GM23338 (cell line): ENCODE data around the gene POC1B. TPM values are rescaled to one million over a fixed set of nuclear protein-coding genes. Genes with fewer than 3 reads are reported as not detected.

Source experiments
- ATAC-seq: fragments of 200-7000 bp; cut with Tn5 transposase; 3 replicates; pipeline ENCODE4 v1.9.1; 2020
- DNase-seq: peaks from one replicate; pipeline ENCODE4 v3.0.0-alpha.2; 2015; ENCODE audit warnings: low spot score
- H2AFZ ChIP-seq: fragments of 200-600 bp; sonication (generic); 2 replicates; pipeline ENCODE4 v1.8.0; 2016; ENCODE audit warnings: antibody characterized with exemption, mild to moderate bottlenecking, moderate library complexity
- H3F3A ChIP-seq: fragments of 200-600 bp; sonication (generic); replicated peaks from 2 replicates; pipeline ENCODE4 v1.8.0; 2017; ENCODE audit warnings: antibody characterized with exemption, mixed run types, low read depth
- H3K27ac ChIP-seq: fragments of 200-600 bp; sonication (generic); 2 replicates; pipeline ENCODE4 v1.6.1; 2016; ENCODE audit warnings: low read depth
- H3K27me3 ChIP-seq: fragments of 200-600 bp; sonication (generic); 2 replicates; pipeline ENCODE4 v1.8.0; 2016; ENCODE audit warnings: mild to moderate bottlenecking, mixed run types, moderate library complexity; ENCODE audit not compliant: insufficient read depth
- H3K36me3 ChIP-seq: fragments of 200-600 bp; sonication (generic); 2 replicates; pipeline ENCODE4 v1.8.0; 2016; ENCODE audit warnings: mild to moderate bottlenecking; ENCODE audit not compliant: insufficient read depth
- H3K4me1 ChIP-seq: fragments of 200-600 bp; sonication (generic); 2 replicates; pipeline ENCODE4 v1.8.0; 2016; ENCODE audit warnings: mild to moderate bottlenecking, moderate library complexity; ENCODE audit not compliant: insufficient read depth
- H3K4me2 ChIP-seq: fragments of 200-600 bp; sonication (generic); 2 replicates; pipeline ENCODE4 v1.7.1; 2017; ENCODE audit warnings: mixed run types
- H3K4me3 ChIP-seq: fragments of 200-600 bp; sonication (generic); 2 replicates; pipeline ENCODE4 v1.6.1; 2016; ENCODE audit warnings: mixed run types
- H3K79me2 ChIP-seq: fragments of 200-600 bp; sonication (generic); replicated peaks from 2 replicates; pipeline ENCODE4 v1.8.0; 2017; ENCODE audit warnings: mild to moderate bottlenecking; ENCODE audit not compliant: insufficient read depth
- H3K9me2 ChIP-seq: fragments of 200-600 bp; sonication (generic); 2 replicates; pipeline ENCODE4 v1.8.0; 2017; ENCODE audit not compliant: insufficient read depth
- H4K20me1 ChIP-seq: fragments of 200-600 bp; sonication (generic); replicated peaks from 2 replicates; pipeline ENCODE4 v1.8.0; 2017; ENCODE audit warnings: mild to moderate bottlenecking; ENCODE audit not compliant: insufficient read depth
- H3K27ac Mint-ChIP-seq: 2 replicates; pipeline ENCODE4 v1.8.0; 2020; ENCODE audit warnings: inconsistent platforms, mild to moderate bottlenecking, moderate library complexity, mixed read lengths
- H3K27me3 Mint-ChIP-seq: 3 replicates; pipeline ENCODE4 v1.8.0; 2022; ENCODE audit warnings: low read depth, mild to moderate bottlenecking, moderate library complexity, mixed read lengths, inconsistent platforms; ENCODE audit not compliant: insufficient read depth, poor library complexity
- H3K36me3 Mint-ChIP-seq: 3 replicates; pipeline ENCODE4 v1.8.0; 2021; ENCODE audit warnings: low read depth, mild to moderate bottlenecking, inconsistent platforms, moderate library complexity, mixed read lengths
- H3K4me1 Mint-ChIP-seq: 3 replicates; pipeline ENCODE4 v1.8.0; 2020; ENCODE audit warnings: mild to moderate bottlenecking, inconsistent platforms, mixed read lengths
- H3K4me3 Mint-ChIP-seq: 3 replicates; pipeline ENCODE4 v1.8.0; 2021; ENCODE audit warnings: moderate library complexity, mild to moderate bottlenecking, inconsistent platforms, mixed read lengths
- H3K9me3 Mint-ChIP-seq: 3 replicates; pipeline ENCODE4 v1.8.0; 2020; ENCODE audit warnings: moderate library complexity, mild to moderate bottlenecking, inconsistent platforms, mixed read lengths
- EZH2 ChIP-seq: fragments of 200-600 bp; sonication (generic); IDR thresholded peaks from one replicate; pipeline ENCODE4 v1.8.0; 2017; ENCODE audit warnings: antibody characterized with exemption, mild to moderate bottlenecking, low read depth; ENCODE audit not compliant: unreplicated experiment
- EZH2phosphoT487 ChIP-seq: fragments of 200-600 bp; sonication (generic); IDR thresholded peaks from one replicate; pipeline ENCODE4 v1.8.1; 2018; ENCODE audit warnings: antibody characterized with exemption; ENCODE audit not compliant: unreplicated experiment
- JUNB ChIP-seq: IDR thresholded peaks from one replicate; pipeline ENCODE4 v1.6.1; 2016; ENCODE audit warnings: antibody characterized with exemption; ENCODE audit not compliant: unreplicated experiment
- NANOG ChIP-seq: IDR thresholded peaks from 2 replicates; pipeline ENCODE4 v1.6.1; 2016; ENCODE audit warnings: antibody characterized with exemption, borderline replicate concordance
- POLR2AphosphoS5 ChIP-seq: IDR thresholded peaks from 2 replicates; pipeline ENCODE4 v1.6.1; 2016; ENCODE audit warnings: antibody characterized with exemption, low read depth
- STAT1 ChIP-seq: IDR thresholded peaks from one replicate; pipeline ENCODE4 v1.6.1; 2016; ENCODE audit warnings: antibody characterized with exemption; ENCODE audit not compliant: unreplicated experiment
- ZNF114 ChIP-seq: fragments of 250-450 bp; sonication (Bioruptor Pico); IDR thresholded peaks from 2 replicates; pipeline ENCODE4 v1.5.0; 2020; ENCODE audit warnings: mild to moderate bottlenecking, moderate library complexity
- ZNF331 ChIP-seq: fragments of 250-450 bp; sonication (Bioruptor Pico); IDR thresholded peaks from 2 replicates; pipeline ENCODE4 v1.5.0; 2020; ENCODE audit warnings: low read depth, mild to moderate bottlenecking, moderate library complexity
- polyA plus RNA-seq: library from polyadenylated mRNA; unstranded; fragments of >200 nt; fragmentation: Nextera tagmentation; extraction: Ambion mirVana; gene quantifications from 2 replicates; pipeline ENCODE4 v1.2.1, GENCODE V29; 2016
- total RNA-seq: library from RNA; depleted of rRNA; stranded (reverse); fragments of >200 nt; shearing (Covaris generic); gene quantifications from 2 replicates; pipeline ENCODE4 v1.2.3, GENCODE V29; 2014
- TF ChIP-seq, protein P1 (sequence below), 2 experiments: fragments of 200-600 bp in 1 of 2; sonication (generic) in 1 of 2; conservative IDR thresholded peaks; 2 replicates each; pipeline versions ENCODE4 v1.5.1 to v1.6.1; 2016 to 2017; ENCODE audit warnings: antibody characterized with exemption in 2 of 2, low read depth in 2 of 2, mild to moderate bottlenecking in 2 of 2, moderate library complexity in 1 of 2
- TF ChIP-seq, protein P2 (sequence below): fragments of 250-450 bp; sonication (Bioruptor Pico); IDR thresholded peaks from 2 replicates; pipeline ENCODE4 v1.5.0; 2020; ENCODE audit warnings: mild to moderate bottlenecking, moderate library complexity

Gene POC1B
- total and polyA plus RNA-seq, 2 experiments from 2014 or later = 11.8 to 17.5 TPM

GRCh38 chr12:89461649-89462612, 63.9 kb downstream of the POC1B start:
- Histone ChIP-seq H3K79me2 (no peaks in the 10 kb centered on the region), H3K27ac (no peak overlapping the region), H3F3A (no peaks in the 10 kb centered on the region), H4K20me1 (no peaks in the 10 kb centered on the region), H3K4me3 (no peak overlapping the region), H3K4me2 (no peak overlapping the region), H3K9me2 (no peaks in the 10 kb centered on the region), H3K36me3 (no peaks in the 10 kb centered on the region), H3K4me1 (peaks cover 16% of the 10 kb centered on the region; the same call in 1 of the 2 replicates), H3K27me3 (no peaks in the 10 kb centered on the region), H2AFZ (no peak overlapping the region)
- ATAC-seq (peak; percentile 71), DNase-seq (peak; percentile 76)
- TF ChIP-seq ZNF114 (CRISPR knock-in tag) = no peak
- no peak for TF ChIP-seq NANOG
- TF ChIP-seq JUNB = no peak
- TF ChIP-seq, protein P1, sequence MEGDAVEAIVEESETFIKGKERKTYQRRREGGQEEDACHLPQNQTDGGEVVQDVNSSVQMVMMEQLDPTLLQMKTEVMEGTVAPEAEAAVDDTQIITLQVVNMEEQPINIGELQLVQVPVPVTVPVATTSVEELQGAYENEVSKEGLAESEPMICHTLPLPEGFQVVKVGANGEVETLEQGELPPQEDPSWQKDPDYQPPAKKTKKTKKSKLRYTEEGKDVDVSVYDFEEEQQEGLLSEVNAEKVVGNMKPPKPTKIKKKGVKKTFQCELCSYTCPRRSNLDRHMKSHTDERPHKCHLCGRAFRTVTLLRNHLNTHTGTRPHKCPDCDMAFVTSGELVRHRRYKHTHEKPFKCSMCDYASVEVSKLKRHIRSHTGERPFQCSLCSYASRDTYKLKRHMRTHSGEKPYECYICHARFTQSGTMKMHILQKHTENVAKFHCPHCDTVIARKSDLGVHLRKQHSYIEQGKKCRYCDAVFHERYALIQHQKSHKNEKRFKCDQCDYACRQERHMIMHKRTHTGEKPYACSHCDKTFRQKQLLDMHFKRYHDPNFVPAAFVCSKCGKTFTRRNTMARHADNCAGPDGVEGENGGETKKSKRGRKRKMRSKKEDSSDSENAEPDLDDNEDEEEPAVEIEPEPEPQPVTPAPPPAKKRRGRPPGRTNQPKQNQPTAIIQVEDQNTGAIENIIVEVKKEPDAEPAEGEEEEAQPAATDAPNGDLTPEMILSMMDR (conservative IDR thresholded peaks at IDR 0.05; ENCODE audit: low read depth in 2 of 2) = peak in 1 of 2 experiments; percentile 67
- TF ChIP-seq ZNF331 (CRISPR knock-in tag) = no peak
- no peak for TF ChIP-seq POLR2AphosphoS5
- no peak for TF ChIP-seq STAT1
- no peak for TF ChIP-seq EZH2
- Mint-ChIP-seq H3K27me3 (no peaks in the 10 kb centered on the region), H3K9me3 (no peaks in the 10 kb centered on the region), H3K4me3 (no peak overlapping the region), H3K27ac (no peak overlapping the region), H3K4me1 (peaks cover 27% of the 10 kb centered on the region), H3K36me3 (no peaks in the 10 kb centered on the region)

DNA sequence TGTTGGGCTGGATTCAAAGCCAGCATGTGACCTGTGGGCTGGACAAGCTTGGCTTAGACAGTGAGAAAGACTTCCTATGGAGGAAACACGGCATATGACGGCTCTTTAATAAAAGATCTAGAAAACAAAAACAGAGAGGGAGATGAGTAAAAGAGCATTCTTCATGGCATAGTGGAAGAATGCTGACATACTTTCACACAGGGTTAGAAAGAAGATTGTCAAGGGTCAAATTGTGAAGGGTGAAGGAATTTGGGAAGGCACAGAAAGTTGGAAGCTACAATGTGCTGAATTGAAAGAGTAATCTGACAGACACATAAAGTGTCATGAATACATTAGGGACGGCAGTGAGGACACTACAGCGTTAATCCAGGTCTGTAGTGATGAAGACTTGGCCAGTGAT, 64.7 kb downstream of the POC1B start:
- Mint-ChIP-seq H3K27ac (no peak overlapping the region), H3K4me1 (peaks cover 27% of the 10 kb centered on the region), H3K27me3 (no peaks in the 10 kb centered on the region), H3K36me3 (no peaks in the 10 kb centered on the region), H3K4me3 (no peak overlapping the region; the same call in 2 of the 3 replicates), H3K9me3 (no peaks in the 10 kb centered on the region)
- Histone ChIP-seq H2AFZ (no peak overlapping the region), H3K27me3 (no peaks in the 10 kb centered on the region), H3K4me3 (no peak overlapping the region), H3F3A (no peaks in the 10 kb centered on the region), H3K36me3 (no peaks in the 10 kb centered on the region), H3K4me2 (no peak overlapping the region), H3K27ac (no peak overlapping the region), H4K20me1 (no peaks in the 10 kb centered on the region), H3K4me1 (peaks cover 16% of the 10 kb centered on the region; the same call in 1 of the 2 replicates), H3K79me2 (no peaks in the 10 kb centered on the region), H3K9me2 (no peaks in the 10 kb centered on the region)
- ATAC-seq (no peak), DNase-seq (no peak)
- TF ChIP-seq EZH2 (no peak), EZH2phosphoT487 (no peak)
- TF ChIP-seq, protein P2, sequence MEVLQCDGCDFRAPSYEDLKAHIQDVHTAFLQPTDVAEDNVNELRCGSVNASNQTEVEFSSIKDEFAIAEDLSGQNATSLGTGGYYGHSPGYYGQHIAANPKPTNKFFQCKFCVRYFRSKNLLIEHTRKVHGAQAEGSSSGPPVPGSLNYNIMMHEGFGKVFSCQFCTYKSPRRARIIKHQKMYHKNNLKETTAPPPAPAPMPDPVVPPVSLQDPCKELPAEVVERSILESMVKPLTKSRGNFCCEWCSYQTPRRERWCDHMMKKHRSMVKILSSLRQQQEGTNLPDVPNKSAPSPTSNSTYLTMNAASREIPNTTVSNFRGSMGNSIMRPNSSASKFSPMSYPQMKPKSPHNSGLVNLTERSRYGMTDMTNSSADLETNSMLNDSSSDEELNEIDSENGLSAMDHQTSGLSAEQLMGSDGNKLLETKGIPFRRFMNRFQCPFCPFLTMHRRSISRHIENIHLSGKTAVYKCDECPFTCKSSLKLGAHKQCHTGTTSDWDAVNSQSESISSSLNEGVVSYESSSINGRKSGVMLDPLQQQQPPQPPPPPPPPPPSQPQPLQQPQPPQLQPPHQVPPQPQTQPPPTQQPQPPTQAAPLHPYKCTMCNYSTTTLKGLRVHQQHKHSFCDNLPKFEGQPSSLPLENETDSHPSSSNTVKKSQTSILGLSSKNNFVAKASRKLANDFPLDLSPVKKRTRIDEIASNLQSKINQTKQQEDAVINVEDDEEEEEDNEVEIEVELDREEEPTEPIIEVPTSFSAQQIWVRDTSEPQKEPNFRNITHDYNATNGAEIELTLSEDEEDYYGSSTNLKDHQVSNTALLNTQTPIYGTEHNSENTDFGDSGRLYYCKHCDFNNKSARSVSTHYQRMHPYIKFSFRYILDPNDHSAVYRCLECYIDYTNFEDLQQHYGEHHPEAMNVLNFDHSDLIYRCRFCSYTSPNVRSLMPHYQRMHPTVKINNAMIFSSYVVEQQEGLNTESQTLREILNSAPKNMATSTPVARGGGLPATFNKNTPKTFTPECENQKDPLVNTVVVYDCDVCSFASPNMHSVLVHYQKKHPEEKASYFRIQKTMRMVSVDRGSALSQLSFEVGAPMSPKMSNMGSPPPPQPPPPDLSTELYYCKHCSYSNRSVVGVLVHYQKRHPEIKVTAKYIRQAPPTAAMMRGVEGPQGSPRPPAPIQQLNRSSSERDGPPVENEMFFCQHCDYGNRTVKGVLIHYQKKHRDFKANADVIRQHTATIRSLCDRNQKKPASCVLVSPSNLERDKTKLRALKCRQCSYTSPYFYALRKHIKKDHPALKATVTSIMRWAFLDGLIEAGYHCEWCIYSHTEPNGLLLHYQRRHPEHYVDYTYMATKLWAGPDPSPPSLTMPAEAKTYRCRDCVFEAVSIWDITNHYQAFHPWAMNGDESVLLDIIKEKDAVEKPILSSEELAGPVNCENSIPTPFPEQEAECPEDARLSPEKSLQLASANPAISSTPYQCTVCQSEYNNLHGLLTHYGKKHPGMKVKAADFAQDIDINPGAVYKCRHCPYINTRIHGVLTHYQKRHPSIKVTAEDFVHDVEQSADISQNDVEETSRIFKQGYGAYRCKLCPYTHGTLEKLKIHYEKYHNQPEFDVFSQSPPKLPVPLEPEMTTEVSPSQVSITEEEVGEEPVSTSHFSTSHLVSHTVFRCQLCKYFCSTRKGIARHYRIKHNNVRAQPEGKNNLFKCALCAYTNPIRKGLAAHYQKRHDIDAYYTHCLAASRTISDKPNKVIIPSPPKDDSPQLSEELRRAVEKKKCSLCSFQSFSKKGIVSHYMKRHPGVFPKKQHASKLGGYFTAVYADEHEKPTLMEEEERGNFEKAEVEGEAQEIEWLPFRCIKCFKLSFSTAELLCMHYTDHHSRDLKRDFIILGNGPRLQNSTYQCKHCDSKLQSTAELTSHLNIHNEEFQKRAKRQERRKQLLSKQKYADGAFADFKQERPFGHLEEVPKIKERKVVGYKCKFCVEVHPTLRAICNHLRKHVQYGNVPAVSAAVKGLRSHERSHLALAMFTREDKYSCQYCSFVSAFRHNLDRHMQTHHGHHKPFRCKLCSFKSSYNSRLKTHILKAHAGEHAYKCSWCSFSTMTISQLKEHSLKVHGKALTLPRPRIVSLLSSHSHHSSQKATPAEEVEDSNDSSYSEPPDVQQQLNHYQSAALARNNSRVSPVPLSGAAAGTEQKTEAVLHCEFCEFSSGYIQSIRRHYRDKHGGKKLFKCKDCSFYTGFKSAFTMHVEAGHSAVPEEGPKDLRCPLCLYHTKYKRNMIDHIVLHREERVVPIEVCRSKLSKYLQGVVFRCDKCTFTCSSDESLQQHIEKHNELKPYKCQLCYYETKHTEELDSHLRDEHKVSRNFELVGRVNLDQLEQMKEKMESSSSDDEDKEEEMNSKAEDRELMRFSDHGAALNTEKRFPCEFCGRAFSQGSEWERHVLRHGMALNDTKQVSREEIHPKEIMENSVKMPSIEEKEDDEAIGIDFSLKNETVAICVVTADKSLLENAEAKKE = no peak
